ENCODE data around the gene GNAQ.

GNAQ gene

DNA sequence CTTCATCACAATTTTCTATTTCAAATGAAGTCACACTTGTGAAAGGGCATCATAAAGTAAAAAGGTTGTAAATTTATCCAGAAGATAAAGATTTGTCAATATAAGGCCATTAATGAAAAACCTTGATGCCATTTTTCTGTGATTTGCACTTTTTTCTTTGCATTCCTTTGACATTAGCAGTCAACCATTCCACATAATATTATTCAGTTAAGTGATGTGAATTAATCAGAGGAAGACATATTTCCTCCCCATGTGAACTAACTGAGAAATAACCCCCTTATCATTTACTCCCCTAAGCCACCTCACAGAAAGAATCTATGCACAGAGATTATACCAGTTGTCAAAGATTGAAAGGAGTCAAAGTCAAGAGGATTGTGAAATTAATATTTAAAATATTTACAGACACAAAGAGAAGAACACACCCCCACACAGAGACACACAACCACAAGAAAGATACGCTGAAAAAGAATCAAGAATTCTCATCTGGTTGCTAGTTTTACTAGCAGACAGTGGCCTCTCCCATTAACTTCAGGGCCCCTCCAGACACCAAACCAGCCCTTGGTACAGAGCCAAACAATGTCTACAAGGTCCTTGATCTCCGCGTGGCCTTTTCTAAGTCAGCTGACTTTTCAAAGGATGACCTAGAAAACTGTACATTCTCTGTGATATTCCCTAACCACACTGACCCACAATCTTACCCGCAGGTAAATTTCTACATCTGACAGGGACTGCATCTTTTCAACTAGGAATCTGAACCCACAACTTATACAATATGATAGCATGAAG lies 29.5 kb downstream of the GNAQ start:
- DNase-seq: no peak

GRCh38 chr9:78000221-78000620 lies 31.4 kb downstream of the GNAQ start:
- no peak for DNase-seq

- no peak for DNase-seq
These were observed 32.4 kb downstream of the GNAQ start for GRCh38 chr9:77999231-77999631.

GRCh38 chr9:77997611-77998284 lies 33.9 kb downstream of the GNAQ start:
- no peak for DNase-seq

- DNase-seq: no peak
These were observed 34.9 kb downstream of the GNAQ start for GRCh38 chr9:77996696-77997095.

DNA sequence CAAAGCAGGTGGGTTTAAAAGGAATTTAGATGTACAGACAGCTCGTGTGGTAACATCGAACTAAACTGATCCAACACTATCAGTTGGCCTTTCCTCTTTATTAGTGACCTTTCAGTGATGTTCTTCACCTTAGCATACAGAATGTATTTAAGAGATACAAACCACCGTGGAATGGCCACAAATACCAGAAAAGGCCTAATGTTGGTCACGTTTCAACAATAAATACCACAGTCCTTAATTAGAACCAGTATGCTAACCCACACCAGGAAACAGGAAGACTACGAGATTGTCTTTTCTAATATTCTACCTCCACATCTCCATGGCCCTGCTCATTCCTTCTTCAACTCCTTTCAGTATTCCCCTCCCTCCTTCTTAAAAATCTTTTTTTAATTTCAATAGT lies 40.4 kb downstream of the GNAQ start:
- no peak for DNase-seq

- DNase-seq: no peak
These were observed 41.7 kb downstream of the GNAQ start for GRCh38 chr9:77989909-77990308.

- DNase-seq: no peak
These were observed 42.2 kb downstream of the GNAQ start for GRCh38 chr9:77989458-77989857.

DNA sequence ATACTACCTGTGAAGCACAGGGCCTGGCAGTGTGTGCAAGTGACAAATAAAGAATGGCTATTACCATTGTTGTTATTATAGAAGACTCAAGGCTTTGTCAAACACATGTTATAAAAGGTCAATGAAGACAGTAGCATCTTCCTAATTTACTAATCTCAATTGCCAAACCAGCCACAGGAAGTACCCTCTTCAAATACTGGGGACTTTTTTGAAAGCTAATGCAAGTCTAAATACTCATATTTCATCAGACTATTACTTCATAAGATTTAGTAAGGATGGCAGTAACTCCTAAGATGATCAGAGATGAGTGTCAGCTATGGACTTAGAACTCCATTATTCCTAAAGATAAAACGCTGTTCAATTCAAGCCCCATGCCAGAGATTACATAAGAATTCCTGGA lies 43.0 kb downstream of the GNAQ start:
- no peak for DNase-seq

DNA sequence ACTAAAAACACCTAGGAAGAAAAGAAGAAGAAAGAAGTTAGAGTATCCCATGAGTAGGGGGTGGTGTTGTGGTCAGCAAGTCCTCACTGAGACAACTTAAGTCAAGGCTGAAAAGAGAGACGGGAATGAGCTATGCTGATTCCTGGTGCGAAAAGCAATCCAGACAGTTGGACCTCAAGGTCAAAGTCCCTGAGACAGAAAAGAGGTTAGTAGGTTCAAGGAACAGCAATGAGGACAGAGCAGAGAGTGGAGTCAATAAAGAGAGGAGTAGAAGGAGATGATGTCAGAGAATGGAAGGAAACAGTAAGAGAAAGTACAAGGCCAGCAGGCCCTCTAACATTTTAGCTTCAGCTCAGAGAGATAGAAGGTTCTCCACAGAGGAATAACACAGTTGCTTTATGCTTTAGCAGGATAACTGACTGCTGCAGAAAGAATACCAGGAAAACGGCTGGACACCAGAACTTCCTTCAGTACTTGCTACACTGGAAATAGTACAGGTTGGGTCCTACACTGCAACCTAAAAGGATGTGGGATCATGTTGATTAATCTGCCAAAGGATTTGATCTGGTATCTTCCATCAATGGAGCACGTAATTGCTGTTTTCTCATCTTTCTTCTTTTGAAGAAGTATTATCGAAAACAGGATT lies 43.6 kb downstream of the GNAQ start:
- no peak for DNase-seq

- DNase-seq: no peak
These were observed 44.4 kb downstream of the GNAQ start for GRCh38 chr9:77987081-77987656.

DNA sequence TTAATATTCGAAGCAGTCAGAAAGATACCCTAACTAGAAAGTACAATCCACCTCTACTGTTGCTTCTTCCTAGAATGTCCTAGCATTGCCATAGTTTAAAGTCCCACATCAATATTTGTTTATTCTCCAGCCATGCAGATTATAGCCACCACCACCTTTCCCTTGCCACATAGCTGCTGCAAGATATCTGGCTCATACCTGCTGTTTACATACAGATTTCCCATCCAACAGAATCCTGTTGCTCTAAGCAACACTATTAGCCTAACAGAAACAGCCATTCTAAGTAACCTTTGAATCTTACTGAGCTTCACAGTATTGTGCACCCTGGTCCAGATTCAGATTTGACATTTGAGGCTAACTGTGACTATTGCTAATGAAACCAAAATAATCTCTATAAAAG lies 45.6 kb downstream of the GNAQ start:
- no peak for DNase-seq

GRCh38 chr9:77983320-77983662 lies 48.3 kb downstream of the GNAQ start:
- DNase-seq: no peak

- no peak for DNase-seq
These were observed 48.9 kb downstream of the GNAQ start for GRCh38 chr9:77982581-77983319.

DNA sequence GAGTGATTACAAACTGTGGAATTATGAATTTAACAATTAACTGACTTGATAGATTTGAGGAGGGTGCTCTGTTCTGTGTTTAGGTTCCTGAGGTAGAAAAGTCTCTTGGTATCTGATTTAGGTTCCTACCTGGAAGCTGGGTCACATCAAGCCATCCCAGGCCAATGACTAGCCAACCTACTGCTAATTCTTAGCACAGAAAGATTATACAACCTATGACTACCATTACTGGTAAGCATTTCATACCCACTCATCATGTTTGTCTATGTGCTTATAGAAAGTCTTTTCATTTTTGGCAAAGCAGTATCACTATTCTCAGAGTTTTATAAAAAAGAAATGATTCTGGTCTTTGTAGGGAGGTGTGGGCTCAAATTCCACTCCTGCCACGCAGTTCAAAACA lies 49.7 kb downstream of the GNAQ start:
- no peak for DNase-seq

- DNase-seq: no peak
These were observed 50.3 kb downstream of the GNAQ start for GRCh38 chr9:77981332-77981731.

DNA sequence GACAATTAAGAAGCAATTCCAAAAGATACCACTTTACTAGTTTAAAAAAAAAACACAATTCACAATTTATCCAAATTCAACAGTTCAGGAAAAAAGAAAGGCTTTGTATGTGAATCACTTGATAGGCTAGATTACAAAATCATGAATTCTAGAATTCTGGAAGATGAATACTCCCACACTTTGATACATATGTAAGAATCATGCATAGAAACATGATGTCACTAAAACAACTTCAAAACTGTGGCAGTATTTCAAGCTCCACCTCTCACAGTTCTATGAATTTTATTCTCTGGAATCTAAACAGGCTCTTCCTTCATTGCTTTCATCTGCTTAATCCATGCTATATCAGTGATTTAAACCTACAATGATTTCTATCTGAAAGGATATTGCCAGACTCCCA lies 51.0 kb downstream of the GNAQ start:
- no peak for DNase-seq

DNA sequence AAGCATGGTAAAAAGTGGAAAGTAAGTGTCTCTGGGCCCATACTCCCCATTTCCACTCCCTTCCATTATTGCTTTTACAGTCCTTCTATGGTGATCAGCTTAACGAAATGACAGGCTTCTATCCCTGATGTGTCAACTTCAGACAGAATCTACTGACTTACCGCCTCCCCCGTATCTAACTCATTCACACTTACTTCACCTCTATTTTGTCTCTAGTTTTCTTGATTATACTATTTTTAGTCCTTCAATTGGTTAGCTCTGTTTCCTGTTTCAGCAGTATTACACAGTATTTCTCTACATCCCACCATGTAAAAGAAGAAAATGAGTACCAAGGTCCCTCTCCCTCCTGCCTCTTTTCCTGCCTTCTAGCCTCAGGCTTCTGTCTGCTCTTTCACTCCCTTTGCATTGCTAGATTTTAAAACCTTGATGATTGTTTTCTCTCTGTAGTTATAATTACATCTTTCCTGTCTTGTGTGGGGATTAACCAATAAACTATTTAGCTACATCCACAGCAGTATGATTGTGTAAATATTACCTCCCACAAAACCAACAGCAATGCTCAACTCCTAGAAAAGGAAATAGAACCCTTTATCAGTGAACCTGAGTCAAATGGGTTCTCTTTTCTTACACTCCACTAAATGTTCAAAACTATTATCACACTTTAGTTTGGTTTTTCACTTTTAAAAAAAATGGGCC lies 53.4 kb downstream of the GNAQ start:
- no peak for DNase-seq

GRCh38 chr9:77977210-77977611 lies 54.4 kb downstream of the GNAQ start:
- peak; percentile 52 for DNase-seq

- DNase-seq: no peak
These were observed 55.8 kb downstream of the GNAQ start for GRCh38 chr9:77975806-77976205.

DNA sequence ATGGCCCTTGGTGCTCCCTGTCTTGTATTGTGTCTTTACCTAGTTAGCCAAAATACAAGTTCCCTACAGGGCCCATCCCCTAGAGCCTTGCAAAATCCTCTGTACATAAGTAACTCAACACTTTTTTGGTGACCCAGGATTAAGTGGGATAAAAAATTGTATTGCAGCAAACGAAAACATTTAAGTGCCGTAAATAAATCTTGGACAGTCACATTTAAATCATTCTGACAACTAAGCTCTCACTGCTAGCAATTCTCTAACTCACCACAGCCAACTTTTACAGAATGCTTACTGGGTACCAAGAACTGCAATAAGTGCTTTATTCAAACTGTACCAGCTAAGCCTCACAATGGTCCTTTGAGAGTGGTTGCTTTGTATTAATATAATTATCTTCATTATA lies 56.6 kb downstream of the GNAQ start:
- no peak for DNase-seq

DNA sequence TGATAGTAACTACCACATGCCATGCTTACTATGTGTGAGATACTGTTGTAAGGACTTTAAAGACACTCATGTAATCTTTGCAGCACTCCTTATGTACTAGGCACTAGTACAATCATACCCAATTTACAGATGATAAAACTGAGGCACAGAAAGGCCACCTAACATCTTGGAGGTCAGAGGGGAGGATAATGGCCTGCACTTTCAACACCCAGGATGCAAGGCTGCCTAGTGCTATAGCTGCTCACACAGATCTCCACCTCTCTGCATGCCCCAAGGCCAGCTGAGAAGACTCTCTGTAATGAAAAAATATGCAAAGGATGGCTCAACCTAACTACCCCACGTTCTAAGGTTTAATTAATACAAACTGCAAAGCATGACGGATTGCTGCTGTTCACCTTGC lies 57.2 kb downstream of the GNAQ start:
- DNase-seq: no peak

- DNase-seq: no peak
These were observed 62.5 kb downstream of the GNAQ start for GRCh38 chr9:77969083-77969482.
